ENCODE results near the gene KLHL18.

DNA sequence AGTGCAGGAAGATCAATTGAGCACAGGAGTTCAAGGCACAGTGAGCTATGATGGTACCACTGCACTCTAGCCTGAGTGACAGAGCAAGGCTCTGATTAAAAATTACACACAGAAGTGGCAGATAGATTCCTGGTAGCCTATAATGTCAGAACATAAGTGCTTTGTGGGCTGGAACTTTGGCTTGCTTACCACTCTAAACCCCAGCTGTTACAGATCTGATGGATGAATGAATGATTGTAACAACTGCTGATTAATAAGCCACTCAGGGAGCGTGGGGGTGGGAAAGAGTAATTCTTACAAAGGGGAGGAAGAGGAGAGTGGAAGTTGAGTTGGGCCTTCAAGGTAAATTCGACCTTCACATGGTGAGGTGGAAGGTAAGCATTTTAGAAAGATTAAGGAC, 57.2 kb downstream of the KLHL18 start:
- TF ChIP-seq, protein P1, sequence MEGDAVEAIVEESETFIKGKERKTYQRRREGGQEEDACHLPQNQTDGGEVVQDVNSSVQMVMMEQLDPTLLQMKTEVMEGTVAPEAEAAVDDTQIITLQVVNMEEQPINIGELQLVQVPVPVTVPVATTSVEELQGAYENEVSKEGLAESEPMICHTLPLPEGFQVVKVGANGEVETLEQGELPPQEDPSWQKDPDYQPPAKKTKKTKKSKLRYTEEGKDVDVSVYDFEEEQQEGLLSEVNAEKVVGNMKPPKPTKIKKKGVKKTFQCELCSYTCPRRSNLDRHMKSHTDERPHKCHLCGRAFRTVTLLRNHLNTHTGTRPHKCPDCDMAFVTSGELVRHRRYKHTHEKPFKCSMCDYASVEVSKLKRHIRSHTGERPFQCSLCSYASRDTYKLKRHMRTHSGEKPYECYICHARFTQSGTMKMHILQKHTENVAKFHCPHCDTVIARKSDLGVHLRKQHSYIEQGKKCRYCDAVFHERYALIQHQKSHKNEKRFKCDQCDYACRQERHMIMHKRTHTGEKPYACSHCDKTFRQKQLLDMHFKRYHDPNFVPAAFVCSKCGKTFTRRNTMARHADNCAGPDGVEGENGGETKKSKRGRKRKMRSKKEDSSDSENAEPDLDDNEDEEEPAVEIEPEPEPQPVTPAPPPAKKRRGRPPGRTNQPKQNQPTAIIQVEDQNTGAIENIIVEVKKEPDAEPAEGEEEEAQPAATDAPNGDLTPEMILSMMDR (IDR thresholded peaks at IDR 0.05) = no peak
- TF ChIP-seq POLR2AphosphoS5 (IDR thresholded peaks at IDR 0.05) (no peak), POLR2A (IDR thresholded peaks at IDR 0.05) (no peak)

All from suprapubic skin (tissue), 4 donors.